Stimulated activated naive CD8-positive, alpha-beta T cell treated with anti-CD3 and anti-CD28 coated beads, Interleukin-15, Interleukin-2, amounts not matched to agents 100 U/mL and 50 U/mL, for 24 hours (primary cell): Measurements from ENCODE around the gene ISCU.

Source experiments
- ATAC-seq: fragments of 150-1000 bp; cut with Tn5 transposase; one replicate; pipeline ENCODE4 v1.10.0; 2021
- DNase-seq: peaks from one replicate; pipeline ENCODE4 v3.0.0; 2021

The ISCU gene

DNA sequence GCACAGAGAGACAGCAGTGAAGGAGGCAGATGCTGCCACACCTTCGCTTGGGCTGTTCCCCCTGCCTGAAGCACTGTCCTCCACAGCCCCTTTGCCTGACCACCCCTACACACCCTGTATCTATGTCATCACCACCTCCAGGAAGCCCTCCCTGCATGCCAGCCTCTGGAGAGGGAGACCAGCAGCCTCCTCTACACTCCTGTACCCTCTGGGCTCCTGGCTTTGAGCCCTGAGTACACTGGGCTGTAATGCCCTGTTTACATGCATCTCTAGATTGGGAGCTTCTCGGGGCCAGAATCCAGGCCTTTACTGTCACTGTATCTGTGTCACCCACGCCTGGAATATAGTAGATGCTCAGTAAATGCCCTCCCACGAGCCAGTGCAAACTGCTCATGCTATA, 41.3 kb downstream of the ISCU start:
- DNase-seq (no peak), ATAC-seq (no peak)

DNA sequence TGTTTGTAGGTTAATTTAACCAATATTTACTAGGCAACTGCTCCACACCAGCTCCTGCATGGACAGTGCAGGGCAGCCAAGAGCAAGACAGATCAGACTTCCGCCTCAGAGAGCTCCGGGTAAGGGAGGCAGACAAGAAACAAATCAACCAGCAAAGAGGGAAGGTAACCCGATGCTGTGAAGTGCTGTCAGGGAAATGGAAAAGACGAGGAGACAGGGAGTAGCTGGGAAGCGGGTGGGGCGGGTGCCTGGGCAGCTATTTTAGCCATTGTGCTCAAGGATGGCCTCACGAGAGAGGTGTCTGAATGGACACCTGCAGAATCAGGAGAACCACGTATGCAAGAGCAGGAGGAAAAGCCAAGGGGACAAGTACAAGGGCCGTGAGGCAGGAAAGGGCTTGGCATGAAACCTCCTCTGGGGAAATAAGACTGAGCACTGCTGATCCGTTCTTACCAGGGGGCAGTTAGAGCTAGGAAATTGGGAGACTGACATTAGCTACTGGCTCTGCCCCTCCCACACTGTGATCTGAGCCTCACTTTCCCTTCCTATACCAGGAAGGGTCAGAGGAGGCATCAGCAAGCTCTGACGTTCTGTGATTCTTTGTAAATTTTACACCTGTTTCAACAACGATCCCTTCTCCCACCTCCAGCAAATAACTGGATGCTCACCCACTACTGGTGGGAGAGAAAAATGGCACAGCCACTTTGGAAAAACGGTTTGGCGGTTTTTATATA, 42.0 kb downstream of the ISCU start:
- DNase-seq (no peak), ATAC-seq (no peak)

- ATAC-seq = no peak
- DNase-seq = no peak
Measured at GRCh38 chr12:108605000-108605689, 42.7 kb downstream of the ISCU start.

GRCh38 chr12:108605690-108606406, 43.5 kb downstream of the ISCU start:
- DNase-seq (no peak), ATAC-seq (no peak)

GRCh38 chr12:108606492-108606891, 44.1 kb downstream of the ISCU start:
- ATAC-seq (no peak), DNase-seq (no peak)

DNA sequence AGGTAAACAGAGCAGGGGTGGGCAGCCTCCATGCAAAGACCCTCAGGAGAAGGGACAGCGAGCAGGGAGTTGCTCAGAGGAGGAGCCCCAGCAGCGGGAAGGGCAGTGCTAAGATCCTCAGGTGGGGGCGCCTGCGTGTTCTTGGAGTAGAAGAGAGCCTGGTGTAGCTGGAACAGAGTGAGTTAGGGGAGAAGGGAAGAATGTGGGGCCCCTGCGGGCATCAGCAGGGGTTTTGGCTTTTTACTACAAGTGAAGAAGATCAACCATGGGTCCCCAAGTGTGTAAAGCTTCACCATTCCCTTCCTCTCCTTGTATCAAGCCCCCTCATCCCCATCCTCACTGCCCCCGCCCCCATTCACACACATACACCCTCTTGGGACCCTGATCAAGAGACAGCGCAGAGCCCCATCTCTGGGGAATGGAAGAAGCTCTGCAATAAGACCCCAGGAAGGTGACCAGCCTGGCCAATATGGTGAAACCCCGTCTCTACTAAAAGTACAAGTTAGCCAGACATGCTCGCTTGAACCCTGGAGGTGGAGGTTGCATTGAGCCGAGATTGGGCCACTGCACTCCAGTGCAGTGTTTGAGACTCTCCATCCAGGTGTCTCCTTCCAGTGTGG, 45.7 kb downstream of the ISCU start:
- ATAC-seq = no peak

GRCh38 chr12:108608616-108609015, 46.2 kb downstream of the ISCU start:
- no peak for ATAC-seq

More for the DNA sequence above, 45.7 kb downstream of the ISCU start:
- no peak for DNase-seq

GRCh38 chr12:108609537-108610335, 47.3 kb downstream of the ISCU start:
- ATAC-seq = no peak
- DNase-seq = no peak

More at GRCh38 chr12:108608616-108609015, 46.2 kb downstream of the ISCU start:
- no peak for DNase-seq

- DNase-seq = no peak
- ATAC-seq = no peak
Measured at GRCh38 chr12:108610336-108610815, 48.0 kb downstream of the ISCU start.

- ATAC-seq = no peak
- no peak for DNase-seq
Measured at GRCh38 chr12:108610856-108611605, 48.6 kb downstream of the ISCU start.

- DNase-seq (peak; percentile 77), ATAC-seq (peak; percentile 85)
Measured at GRCh38 chr12:108611884-108612415, 49.6 kb downstream of the ISCU start.

DNA sequence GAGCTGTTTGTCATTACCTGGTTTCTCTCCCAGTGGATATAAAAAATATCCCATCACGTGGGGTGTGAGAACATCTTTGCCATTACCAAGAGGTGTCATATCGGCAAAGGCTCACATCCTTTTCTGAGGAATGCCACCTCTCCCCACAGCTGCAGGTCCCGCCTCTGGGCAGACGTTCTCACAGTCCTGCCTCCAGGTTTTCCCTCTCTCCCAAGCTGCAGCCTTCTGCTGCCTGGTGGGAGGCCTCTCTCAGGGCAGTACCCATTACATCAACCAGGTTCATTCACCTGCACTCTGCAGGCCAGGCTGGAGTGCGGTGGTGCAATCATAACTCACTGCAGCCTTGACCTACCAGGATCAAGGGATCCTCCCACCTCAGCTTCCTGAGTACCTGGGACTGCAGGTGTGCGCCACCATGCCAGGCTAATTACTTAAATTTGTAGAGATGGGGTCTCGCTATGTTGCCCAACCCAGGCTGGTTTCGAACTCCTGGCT, 50.4 kb downstream of the ISCU start:
- ATAC-seq (no peak), DNase-seq (no peak)

- ATAC-seq (no peak), DNase-seq (no peak)
Measured at GRCh38 chr12:108613548-108613947, 51.2 kb downstream of the ISCU start.

DNA sequence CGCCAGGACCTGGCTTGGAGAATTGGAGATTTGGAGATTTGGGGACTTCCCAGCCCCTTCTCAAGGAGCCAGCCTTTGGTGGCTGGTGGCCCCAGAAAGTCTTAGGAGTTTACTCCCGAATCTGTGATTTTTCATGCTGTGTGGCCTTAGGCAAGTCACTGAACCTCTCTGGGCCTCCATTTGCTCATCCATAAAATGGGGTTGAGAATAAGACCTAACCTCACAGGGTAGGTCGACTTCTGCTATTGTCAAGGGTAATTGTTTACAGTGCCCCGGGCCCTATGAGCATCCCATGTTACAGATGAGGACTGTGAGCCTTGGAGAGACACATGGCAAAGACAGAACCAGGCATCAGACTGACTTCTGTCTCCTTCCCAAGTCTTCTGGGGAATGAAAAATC, 51.6 kb downstream of the ISCU start:
- ATAC-seq = no peak
- no peak for DNase-seq

DNA sequence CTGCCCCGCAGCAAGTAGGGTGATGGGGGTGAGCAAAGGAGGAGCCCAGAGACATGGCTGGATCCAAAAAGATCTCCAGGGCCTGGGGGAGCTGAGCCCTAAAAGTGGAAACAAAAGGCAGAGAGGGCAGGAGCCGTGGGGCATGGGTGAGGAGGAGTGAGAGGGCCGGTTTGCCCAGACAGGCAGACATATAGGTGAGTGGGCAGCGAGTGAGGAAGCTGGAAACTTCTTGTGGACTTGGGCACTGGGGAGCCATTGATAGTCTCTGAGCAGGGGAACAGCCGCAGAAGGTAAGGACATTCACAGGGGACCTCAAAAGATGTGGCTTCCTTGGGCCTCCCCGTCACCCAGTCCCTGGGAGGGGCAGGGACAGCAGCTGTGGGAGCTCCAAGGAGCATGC, 52.2 kb downstream of the ISCU start:
- ATAC-seq = no peak
- no peak for DNase-seq

- ATAC-seq (no peak), DNase-seq (no peak)
Measured at GRCh38 chr12:108615918-108616317, 53.5 kb downstream of the ISCU start.

DNA sequence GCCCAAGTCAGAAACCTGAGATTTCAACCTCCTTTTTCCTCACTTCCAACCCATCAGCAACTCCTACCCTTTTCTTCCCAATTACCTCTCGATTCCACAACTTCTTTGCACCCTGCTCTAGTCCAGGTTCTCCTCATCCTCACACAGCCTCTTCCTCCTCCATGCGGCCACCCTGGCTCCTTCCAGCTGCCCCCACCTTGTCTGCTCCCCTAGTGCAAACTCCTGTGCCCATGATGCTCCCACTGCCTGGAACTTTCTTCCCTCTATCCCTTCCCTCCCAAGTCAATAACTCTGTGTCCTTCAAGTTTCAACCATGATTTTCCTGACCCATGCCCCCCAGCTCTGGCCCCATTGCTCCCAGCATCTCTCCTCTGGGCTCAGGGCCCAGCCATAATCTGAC, 54.0 kb downstream of the ISCU start:
- DNase-seq (no peak), ATAC-seq (no peak)

DNA sequence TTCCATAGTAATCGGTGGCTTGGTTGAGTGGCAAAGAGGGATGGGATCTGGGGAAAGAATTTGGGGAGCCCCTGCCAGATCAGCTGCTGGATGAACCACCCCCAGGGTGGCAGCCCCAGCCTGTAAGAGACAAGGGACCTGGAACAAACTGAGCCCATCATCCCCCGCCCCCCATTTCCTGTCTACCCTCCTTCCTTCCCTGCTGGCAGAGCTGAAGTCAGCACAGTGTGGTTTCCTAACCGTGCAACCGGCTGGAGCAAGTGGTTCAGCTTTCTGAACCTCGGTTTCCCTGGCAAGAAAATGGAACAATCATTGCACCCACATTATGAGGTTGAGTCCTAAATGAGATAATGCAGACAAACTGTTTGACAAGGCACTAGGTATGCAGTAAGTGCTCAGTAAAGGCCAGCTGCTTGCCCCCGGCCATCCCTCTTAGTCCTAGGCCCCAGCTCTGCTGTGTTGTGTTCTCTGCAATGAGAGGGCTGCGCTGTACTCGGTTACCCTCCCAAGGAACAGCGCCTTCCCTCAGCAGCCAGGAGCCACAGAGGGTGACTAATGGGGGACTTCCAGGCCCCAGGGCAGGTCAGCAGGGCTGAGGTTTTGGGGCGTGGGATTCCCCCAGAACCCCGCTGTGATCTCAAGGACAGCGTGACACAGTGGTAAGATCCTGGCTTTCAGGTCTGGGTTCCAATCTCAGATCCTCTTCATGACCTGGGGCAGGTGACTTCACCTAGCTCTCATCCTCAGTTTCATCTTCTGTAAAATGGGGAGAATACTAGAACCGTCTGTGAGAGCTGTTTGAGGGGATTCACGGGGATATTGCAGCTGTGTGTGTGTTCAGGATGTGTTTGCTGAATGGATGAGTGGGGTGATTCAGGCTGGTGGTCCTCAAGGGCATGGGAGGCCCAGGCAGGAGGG, 54.8 kb downstream of the ISCU start:
- ATAC-seq = peak; percentile 96
- DNase-seq = peak; percentile 88
